ENCODE results near the gene TSPEAR. TPM values are rescaled to one million over a fixed set of nuclear protein-coding genes. Genes with fewer than 3 reads are reported as not detected.

The TSPEAR gene
- total RNA-seq, 4 donors from 2014 or later, result 0.19 TPM; not detected in 3

GRCh38 chr21:44495611-44496563 lies 215.5 kb downstream of the TSPEAR start:
- DNase-seq (ENCODE audit: low spot score), result no peak
- TF ChIP-seq CTCF (IDR thresholded peaks at IDR 0.05), result no peak

GRCh38 chr21:44494956-44495355 lies 216.4 kb downstream of the TSPEAR start:
- DNase-seq (ENCODE audit: low spot score) (no peak), ATAC-seq (ENCODE audit: low FRiP score) (no peak)
- no peak for TF ChIP-seq CTCF (IDR thresholded peaks at IDR 0.05)

More at GRCh38 chr21:44495611-44496563, 215.5 kb downstream of the TSPEAR start:
- ATAC-seq (ENCODE audit: low FRiP score), result no peak

- TF ChIP-seq CTCF (IDR thresholded peaks at IDR 0.05), result no peak
- DNase-seq (ENCODE audit: low spot score) (no peak), ATAC-seq (ENCODE audit: low FRiP score) (no peak)
Measured at GRCh38 chr21:44494418-44494817, 217.0 kb downstream of the TSPEAR start.

GRCh38 chr21:44492567-44493385 lies 218.6 kb downstream of the TSPEAR start:
- ATAC-seq (ENCODE audit: low FRiP score) (no peak), DNase-seq (ENCODE audit: low spot score) (no peak)
- no peak for TF ChIP-seq CTCF (IDR thresholded peaks at IDR 0.05)

- TF ChIP-seq CTCF (IDR thresholded peaks at IDR 0.05), result no peak
- no peak for ATAC-seq (ENCODE audit: low FRiP score)
- no peak for DNase-seq (ENCODE audit: low spot score)
Measured at GRCh38 chr21:44490816-44491215, 220.6 kb downstream of the TSPEAR start.

- no peak for TF ChIP-seq CTCF (IDR thresholded peaks at IDR 0.05)
- no peak for ATAC-seq (ENCODE audit: low FRiP score)
- DNase-seq (ENCODE audit: low spot score), result no peak
Measured at GRCh38 chr21:44490405-44490804, 221.0 kb downstream of the TSPEAR start.
